Measurements from ENCODE around the gene FRMD4A.
"Not testable (repeated sequence)": the region's sequence is repeated elsewhere in the genome, so short reads cannot be mapped to it uniquely, and the experiment has no call there.

Gene FRMD4A

DNA sequence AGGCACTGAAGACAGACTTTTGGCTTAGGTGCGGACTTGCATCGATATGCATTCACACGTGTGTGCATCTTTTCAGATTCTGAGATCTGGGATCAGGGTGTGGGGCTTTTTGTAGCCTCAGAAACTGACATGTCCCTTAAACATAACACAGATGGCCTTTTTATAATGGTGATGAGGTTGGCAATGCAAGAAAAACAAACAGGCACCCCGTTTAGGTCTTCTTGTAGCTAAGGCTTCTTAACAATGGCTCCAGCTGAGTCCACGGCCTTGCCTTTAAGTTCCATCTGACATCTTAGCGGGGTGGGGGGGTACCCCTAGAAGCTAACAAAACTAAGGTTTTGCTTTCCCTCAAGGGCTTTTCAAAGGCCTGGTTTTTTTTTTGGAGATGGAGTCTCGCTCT is 597.7 kb downstream of the FRMD4A start:
- no peak for DNase-seq

DNA sequence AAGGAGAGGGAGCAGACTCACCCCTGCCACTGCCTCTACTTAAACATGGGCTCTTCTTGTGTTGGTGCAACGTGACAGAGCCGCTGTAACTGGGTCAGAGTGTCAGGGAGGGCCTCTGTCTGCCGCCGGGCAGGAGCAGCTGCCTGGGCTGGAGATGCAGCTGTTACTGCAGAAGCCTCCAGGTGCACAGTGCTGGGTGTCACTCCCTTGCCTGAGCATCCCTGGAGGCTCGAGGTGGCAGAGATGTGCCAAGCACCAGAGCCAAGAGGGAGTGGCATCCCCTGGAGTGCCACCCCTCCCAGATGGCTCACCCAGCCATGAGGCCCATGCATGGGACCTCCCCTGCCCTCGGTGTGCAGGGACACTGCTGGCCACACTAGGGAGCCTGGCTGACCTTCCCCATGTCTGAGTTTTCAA is 598.3 kb downstream of the FRMD4A start:
- peak; percentile 52 for DNase-seq

DNA sequence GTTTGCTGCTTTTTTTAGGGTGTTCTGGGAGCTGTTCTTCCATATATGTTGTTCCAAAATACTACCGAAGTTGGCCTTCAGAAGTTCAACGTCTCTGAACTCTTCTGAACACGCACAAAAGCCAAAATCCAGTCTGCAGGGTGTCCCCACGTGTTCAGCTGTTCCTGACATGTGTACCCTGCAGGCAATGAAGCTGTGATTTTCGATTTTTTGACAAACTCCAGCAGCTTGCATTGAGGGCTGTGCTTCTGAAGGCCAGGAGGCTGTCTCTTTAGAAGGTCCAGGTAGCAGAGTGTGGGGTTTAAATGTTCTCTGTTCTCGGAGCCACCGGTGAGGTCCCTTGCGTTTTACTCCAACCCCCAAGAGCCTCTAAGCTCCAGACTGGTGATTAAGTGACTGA is 598.9 kb downstream of the FRMD4A start:
- DNase-seq: no peak

GRCh38 chr10:13730956-13731355 is 599.8 kb downstream of the FRMD4A start:
- DNase-seq: no peak

DNA sequence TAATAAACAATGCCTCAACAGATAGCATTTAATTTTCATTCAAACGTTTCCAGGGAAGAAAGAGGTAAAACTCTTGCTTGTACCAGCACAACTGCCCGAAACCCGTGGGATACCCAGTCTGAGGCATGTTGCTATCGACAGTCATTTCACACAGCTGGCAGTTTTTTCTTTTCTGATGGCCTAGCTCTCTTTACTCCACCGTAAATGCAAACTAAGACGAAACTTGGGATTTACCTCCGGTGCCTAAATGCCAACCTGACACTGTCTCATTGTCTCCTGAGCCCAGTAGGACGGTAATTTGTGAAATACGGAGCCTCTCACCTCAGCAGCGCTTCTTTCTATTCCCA is 600.4 kb downstream of the FRMD4A start:
- no peak for DNase-seq

DNA sequence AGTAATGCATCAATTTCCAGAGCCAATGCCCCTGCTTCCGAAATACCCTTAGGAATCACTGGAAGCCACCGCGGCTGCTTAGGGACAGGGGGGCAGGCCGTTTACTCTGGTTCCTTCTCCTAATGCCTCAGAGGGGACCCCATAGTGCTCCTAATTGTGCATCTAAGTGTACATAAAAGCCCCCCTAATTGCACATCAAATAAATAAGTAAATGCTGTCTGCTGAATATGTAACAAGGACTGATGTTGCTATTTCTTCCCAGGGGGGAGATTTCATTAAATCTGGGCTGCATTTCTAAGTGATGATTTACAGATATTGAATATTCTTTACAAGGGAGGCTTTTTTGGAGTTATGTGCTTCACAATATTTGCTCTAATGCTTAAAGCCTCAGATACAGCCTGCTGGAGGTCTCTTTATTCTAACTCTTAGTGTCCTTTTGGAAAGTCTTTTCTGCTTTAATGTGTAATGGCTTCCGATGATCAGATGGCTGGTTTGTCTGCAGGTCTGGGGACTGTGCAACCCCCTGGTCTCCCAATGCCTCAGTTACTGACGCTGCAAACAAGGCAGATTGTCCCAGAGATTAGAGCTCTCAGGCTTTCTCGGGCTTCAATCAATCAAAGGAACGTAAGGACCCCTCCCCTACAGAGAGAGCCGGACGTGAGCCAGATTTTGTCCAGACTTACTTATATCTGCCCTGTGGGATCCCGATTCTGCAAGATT is 601.0 kb downstream of the FRMD4A start:
- no peak for DNase-seq

DNA sequence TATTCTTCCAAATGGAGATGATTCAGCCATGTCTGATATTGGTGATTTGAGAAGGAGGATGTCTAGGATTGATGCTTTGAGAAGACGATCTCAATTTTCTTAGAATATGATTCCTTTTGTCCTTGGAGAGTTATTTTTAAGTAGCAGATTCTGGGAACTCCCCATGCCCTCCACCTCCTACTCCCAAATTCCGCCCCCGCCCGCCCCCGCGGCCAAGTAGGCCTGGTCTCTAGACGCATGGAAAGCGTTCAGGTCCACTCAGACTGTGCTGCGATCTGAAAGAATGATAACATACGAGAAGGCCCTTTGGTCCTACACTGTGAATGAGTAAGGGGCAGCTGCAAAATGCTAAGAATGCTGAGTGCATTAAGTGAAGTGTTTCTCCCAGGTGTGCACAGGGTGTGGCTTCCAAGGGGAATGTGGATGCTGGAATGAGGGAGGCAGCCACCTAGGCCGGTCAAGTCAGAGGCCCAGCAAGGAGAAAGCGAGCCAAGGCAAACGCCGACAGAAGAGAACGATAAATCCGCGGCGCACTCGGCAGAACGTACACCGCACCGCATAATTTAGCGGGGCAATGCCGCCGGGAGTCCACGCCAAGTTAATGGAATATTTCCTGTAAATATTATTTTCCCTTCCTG is 601.7 kb downstream of the FRMD4A start:
- DNase-seq: no peak

GRCh38 chr10:13725594-13725993 is 605.1 kb downstream of the FRMD4A start:
- DNase-seq: no peak

- DNase-seq: no peak
Observed at GRCh38 chr10:13724484-13724883, 606.2 kb downstream of the FRMD4A start.

DNA sequence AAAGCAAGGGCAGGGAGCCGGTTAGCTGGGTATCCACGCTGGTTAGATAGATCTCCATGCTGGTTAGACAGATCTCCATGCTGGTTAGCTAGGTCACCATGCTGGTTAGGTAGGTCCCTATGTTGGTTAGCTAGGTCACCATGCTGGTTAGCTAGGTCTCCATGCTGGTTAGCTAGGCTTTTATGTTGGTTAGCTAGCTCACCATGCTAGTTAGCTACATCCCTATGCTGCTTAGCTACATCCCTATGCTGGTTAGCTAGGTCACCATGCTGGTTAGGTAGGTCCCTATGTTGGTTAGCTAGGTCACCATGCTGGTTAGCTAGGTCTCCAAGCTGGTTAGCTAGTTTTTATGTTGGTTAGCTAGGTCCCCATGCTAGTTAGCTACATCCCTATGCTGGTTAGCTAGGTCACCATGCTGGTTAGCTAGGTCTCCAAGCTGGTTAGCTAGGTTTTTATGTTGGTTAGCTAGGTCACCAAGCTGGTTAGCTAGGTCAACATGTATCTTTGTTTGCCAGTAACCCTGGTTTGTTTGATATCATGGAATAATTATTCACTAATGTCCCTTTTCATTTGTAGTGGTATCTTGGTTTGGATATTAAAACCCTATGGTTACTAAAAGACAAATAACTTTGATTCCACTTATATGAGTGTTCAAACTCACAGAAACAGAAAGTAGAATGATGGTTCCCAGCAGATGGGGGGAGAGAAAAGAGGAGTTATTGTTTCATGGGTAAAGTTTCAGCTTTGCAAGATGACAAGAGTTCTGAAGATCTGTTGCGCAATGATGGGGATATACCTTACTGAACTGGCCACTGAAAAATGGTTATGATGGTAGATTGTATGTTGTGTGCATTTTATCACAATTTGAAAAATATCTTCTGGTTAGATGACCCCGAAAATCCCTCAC is 607.7 kb downstream of the FRMD4A start:
- no peak for DNase-seq

- DNase-seq: no peak
Observed at GRCh38 chr10:13721486-13721885, 609.2 kb downstream of the FRMD4A start.

DNA sequence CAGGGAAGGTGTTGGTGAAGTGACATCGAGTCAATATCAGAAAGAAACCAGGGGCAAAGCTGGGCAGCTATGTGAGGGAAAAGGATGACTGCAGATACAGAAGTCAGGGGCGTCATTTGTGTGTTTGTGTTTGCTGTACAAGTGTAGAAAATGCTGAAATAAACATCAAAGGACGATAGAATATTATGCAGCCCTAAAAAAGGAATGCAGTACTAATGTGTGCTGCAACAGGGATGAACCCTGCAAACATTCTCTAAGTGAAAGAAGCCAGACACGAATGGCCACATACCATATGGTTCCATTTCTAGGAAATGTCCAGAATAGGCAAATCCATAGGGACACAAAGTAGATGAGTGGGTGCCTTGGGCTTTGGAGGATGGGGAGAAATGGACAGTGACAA is 610.0 kb downstream of the FRMD4A start:
- DNase-seq: no peak

DNA sequence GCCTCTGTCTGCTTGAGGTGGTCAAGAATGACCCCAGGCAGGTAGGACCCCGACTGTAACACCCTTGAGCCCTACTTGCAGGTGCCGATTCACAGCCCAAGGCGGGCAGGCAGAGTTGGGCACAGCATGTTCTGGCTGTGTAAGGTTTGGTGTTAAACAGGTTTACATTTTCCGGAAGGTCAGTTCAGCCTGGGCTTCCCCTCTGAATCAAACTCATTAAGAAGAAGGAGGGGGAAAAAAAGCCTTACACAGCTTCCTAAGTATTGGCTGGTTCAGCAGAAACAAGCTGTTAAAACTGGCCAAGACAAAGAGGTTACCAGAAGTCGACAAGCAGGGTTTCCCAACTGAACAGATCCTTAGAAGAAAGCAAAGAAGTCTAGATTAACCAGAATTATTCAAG is 611.3 kb downstream of the FRMD4A start:
- no peak for DNase-seq

- no peak for DNase-seq
Observed at GRCh38 chr10:13718820-13719219, 611.9 kb downstream of the FRMD4A start.

DNA sequence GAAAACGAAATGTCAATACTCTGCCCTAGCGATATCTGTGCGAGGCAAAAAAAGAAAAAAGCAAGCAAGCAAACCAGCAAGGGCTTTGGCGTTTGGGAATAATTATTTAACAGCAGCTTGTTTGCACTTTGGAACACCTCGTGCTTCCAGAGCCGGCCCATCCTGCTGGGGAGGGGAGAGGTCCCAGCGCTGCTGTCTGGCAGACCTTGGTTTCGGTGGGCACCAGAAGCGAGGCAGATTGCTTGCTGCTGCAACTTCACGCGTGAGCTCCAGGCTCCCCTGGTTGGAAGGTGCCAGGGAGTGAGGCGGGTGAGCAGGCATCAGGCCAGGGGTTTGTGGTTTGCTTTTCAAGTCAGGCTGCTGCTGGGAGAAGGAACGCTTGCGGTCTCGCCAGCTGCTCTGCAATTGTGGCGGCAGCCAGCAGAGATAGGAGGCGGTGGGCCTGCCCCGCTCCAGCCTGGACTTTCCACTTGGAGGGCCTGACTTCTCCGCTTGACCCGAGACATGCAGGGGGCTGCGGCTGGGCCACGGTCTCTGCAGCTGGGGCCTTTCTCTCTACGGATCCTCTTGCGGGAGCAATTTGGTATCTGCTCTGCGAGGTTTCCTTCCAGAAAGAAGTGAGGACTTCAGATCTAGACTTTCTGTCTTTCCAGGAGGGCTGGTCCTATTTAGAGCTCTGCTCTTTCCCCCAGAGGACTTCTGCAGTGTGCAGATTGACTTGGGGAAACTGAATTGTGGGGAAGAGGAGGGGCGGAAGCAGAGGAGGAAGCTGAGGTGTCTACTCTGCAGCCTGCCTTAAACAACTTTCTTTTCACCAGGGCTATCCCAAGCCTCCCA is 612.6 kb downstream of the FRMD4A start:
- DNase-seq: peak; percentile 73

GRCh38 chr10:13717571-13717935 is 613.2 kb downstream of the FRMD4A start:
- no peak for DNase-seq

DNA sequence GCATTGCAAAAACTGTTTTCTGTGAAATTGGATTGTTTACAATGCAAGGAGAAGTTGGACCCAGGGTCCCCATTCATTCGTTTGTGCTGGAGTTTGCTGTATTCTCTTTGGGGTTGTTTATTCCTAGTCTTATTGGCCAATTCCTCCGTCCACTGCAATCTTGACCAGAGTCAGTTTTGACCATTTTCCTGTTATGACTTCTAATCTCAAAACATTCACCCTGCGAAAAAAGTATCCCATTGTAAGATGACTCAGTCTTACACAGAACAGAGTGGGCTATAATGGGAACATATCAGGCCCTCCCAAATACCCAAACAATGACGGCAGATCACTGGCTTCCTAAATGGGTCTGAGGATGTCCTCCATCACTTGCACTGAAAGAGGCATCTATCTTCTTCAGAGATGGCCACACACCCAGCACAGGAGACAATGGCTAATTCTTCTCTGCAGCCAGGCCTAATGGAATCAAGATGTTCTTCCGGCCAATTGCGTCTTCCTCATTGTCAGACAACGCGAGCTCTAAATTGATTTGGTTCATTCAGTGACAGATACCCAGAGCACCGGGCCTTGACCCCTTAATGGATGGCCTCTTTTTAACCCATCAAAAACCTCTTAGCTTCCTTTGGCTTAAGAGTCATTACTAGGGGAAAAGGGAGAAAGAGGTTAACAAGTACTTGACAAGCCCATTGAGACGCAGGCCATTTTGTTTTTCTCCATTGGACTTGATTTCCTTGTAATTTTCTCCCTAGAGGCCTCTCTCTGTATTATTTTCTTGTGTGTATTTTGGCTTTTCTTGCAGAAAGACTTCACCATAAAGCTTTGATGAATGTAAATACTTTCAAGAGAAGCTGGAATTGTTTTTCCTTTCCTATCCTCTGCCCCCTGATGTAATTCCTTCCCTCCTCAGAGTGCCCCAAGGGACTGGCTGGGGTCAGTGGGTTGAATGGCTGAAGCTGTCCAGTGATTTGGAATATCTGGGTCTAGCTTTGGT is 614.3 kb downstream of the FRMD4A start:
- DNase-seq: peak; percentile 87

GRCh38 chr10:13715596-13715995 is 615.1 kb downstream of the FRMD4A start:
- DNase-seq: not testable (repeated sequence)

DNA sequence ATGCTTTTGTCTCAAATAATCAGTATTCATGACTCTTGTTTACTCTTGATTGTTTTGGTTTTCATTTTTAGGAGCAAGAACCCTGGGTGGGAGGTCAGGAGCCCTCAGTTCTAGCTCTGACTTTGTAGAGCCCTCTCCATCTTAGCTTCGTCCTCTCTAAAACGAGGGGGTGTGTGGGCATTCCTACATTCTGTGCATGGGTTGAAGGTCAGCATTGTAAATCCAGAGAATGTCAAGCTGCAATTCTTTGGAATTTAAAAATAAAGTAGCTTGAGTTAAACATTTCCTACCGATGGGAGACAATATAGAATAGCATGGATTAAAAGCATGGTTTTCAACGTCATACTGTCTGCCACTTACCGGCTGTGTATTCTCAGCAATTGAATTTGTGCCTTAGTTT is 615.6 kb downstream of the FRMD4A start:
- no peak for DNase-seq

DNA sequence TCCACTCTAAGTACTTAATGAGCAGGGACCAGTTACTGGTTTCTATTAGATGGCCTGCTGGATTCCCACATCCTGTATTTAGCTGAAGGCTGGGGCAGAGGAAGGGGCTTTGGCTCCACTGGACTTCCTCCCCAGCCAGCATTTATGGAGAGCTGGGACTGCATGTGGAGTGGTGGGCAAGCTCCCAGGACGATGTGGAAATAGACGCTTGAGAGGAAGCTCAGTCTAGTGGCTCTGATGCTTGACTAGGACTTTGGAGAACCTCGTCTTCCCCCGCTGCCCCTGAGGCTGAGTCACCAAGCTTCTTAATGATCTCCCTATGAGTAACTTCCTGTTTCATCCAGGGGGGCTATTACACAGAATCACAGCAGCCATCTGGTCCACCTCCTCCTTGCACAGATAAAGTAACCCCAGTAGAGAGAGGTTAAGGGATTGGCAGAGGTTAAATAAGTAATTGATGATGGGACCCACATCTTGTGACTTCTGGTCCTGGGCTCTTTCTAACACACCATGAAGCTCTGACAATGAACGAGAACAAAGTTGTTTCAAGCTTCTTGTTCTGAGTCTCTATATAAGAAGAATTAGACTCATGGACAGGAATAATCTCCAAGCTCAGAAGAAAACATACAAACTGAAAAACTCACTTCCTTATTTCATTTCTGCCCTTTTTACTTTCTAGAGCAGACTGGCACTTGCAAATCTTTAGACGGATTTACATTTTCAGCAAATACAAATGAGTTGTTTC is 617.7 kb downstream of the FRMD4A start:
- DNase-seq: no peak

- no peak for DNase-seq
Observed at GRCh38 chr10:13712476-13712836, 618.3 kb downstream of the FRMD4A start.
